ENCODE data around the gene NDUFV1. TPM values are rescaled to one million over a fixed set of nuclear protein-coding genes. Genes with fewer than 3 reads are reported as not detected.
"Not testable (repeated sequence)": the region's sequence is repeated elsewhere in the genome, so short reads cannot be mapped to it uniquely, and the experiment has no call there.

Gene NDUFV1
- total RNA-seq, 1 donor from 2014 or later = 191 TPM

DNA sequence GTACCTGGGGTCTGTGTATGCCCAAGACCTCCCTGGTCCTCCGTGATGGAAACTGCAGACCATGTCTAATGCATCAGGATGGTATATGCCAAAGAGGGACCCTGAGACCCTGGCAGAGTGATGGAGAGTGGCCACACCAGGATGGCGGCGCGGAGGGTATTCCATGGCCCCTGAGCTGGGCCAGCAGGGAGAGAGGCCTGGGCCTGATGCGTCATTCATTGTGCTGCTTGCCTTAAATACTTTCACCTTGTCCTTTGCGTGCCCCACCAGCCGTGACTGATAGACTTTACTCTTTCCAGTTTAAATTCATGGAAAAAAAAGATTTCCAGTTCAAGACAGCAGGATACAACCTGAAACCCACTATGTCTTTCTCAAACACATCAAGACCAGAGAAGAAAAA lies 5.6 kb upstream of the NDUFV1 start:
- no peak overlapping the region for H3K4me3 Mint-ChIP-seq (ENCODE audit: unreplicated experiment)
- H3K4me1 Mint-ChIP-seq (ENCODE audit: unreplicated experiment) = peaks cover 16% of the 10 kb centered on the region
- peaks cover 4% of the 10 kb centered on the region for H3K36me3 Mint-ChIP-seq (ENCODE audit: low read depth, unreplicated experiment)
- no peaks in the 10 kb centered on the region for H3K9me3 Mint-ChIP-seq (ENCODE audit: unreplicated experiment)
- H3K27me3 Mint-ChIP-seq (ENCODE audit: unreplicated experiment) = peaks cover 5% of the 10 kb centered on the region
- H3K27ac Mint-ChIP-seq (ENCODE audit: unreplicated experiment) = no peak overlapping the region
- no peak for TF ChIP-seq CTCF (IDR thresholded peaks at IDR 0.05; ENCODE audit: unreplicated experiment)
- DNase-seq (ENCODE audit: low spot score) = no peak

GRCh38 chr11:67604119-67604518 lies 2.6 kb upstream of the NDUFV1 start:
- H3K27ac Mint-ChIP-seq (ENCODE audit: unreplicated experiment); H3K9me3 Mint-ChIP-seq (ENCODE audit: unreplicated experiment); DNase-seq (ENCODE audit: low spot score): not testable (repeated sequence)
- H3K36me3 Mint-ChIP-seq (ENCODE audit: low read depth, unreplicated experiment) = peaks cover 13% of the 10 kb centered on the region
- H3K4me1 Mint-ChIP-seq (ENCODE audit: unreplicated experiment) = peaks cover 21% of the 10 kb centered on the region
- peak overlapping the region; percentile 34 for H3K4me3 Mint-ChIP-seq (ENCODE audit: unreplicated experiment)
- H3K27me3 Mint-ChIP-seq (ENCODE audit: unreplicated experiment) = peaks cover 12% of the 10 kb centered on the region

DNA sequence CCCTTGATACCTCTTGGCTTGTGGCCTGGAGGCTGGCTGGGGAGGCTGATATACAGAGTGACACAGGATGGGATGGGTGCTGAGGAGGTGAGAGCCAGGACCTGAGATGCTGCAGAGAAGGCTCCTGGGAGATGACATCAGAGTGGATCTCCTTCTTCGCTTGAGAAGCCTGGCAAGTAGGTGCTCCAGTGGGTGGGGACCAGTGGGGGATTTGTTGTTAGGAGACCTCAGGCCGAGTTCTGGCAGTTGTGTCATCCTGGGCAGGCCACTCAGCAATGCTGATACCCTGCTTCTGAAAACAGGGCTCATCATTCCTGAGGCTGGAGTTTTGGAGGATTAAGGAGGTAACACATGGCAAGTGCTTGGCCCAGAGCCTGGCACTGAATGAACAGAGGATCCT lies 1.9 kb upstream of the NDUFV1 start:
- H3K9me3 Mint-ChIP-seq (ENCODE audit: unreplicated experiment) = no peaks in the 10 kb centered on the region
- no peak for DNase-seq (ENCODE audit: low spot score)
- TF ChIP-seq CTCF (IDR thresholded peaks at IDR 0.05; ENCODE audit: unreplicated experiment) = no peak
- no peak overlapping the region for H3K27ac Mint-ChIP-seq (ENCODE audit: unreplicated experiment)
- H3K4me3 Mint-ChIP-seq (ENCODE audit: unreplicated experiment) = peak overlapping the region; percentile 34
- peaks cover 18% of the 10 kb centered on the region for H3K36me3 Mint-ChIP-seq (ENCODE audit: low read depth, unreplicated experiment)
- peaks cover 12% of the 10 kb centered on the region for H3K27me3 Mint-ChIP-seq (ENCODE audit: unreplicated experiment)
- H3K4me1 Mint-ChIP-seq (ENCODE audit: unreplicated experiment) = peaks cover 21% of the 10 kb centered on the region

DNA sequence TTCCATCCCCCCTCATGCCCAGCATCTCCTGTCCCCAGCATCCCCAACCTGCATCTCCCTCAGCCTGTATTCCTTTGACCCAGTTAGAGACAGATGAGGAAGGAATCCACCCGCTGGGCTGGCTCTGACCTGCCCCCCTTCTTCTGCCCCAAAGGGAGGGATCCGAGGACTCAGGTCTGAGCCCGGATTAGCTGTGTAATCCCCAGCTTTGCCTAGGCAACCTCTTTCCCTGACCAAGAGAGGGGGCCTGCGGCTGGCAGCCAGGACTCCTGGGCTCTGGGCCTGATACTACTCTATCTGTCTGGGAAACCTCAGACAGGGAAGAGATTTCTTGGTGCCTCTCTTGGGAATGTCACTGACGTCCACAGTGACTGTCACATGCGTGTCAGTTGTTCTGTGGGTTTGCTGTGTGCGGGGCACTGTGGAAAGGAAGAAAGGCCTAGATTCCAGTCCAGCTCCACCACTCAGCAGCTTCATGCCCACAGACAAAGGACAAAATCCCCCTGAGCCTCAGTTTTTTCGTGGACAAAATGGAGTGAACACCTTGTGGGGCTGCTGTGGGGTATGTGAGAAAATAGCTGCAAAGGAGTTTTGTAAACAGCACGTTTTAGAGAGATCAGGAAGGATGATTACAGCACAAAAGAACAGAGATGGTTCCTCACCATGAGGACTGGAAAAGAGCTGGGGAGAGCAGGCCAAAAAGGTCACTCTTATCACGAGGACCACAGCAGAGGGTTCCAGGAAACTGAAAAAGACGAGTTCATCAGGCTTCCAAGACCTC lies 1.3 kb upstream of the NDUFV1 start:
- peak overlapping the region; percentile 6 for H3K27ac Mint-ChIP-seq (ENCODE audit: unreplicated experiment)
- no peaks in the 10 kb centered on the region for H3K9me3 Mint-ChIP-seq (ENCODE audit: unreplicated experiment)
- no peak for TF ChIP-seq CTCF (IDR thresholded peaks at IDR 0.05; ENCODE audit: unreplicated experiment)
- peaks cover 12% of the 10 kb centered on the region for H3K27me3 Mint-ChIP-seq (ENCODE audit: unreplicated experiment)
- peaks cover 18% of the 10 kb centered on the region for H3K36me3 Mint-ChIP-seq (ENCODE audit: low read depth, unreplicated experiment)
- no peak for DNase-seq (ENCODE audit: low spot score)
- peak overlapping the region; percentile 80 for H3K4me3 Mint-ChIP-seq (ENCODE audit: unreplicated experiment)
- H3K4me1 Mint-ChIP-seq (ENCODE audit: unreplicated experiment) = peaks cover 21% of the 10 kb centered on the region

GRCh38 chr11:67606093-67606491 lies 644 bp upstream of the NDUFV1 start:
- Mint-ChIP-seq H3K4me1 (ENCODE audit: unreplicated experiment) (peaks cover 21% of the 10 kb centered on the region), H3K36me3 (ENCODE audit: low read depth, unreplicated experiment) (peaks cover 18% of the 10 kb centered on the region), H3K27me3 (ENCODE audit: unreplicated experiment) (peaks cover 12% of the 10 kb centered on the region), H3K9me3 (ENCODE audit: unreplicated experiment) (no peaks in the 10 kb centered on the region), H3K27ac (ENCODE audit: unreplicated experiment) (no peak overlapping the region), H3K4me3 (ENCODE audit: unreplicated experiment) (peak overlapping the region; percentile 95)
- no peak for DNase-seq (ENCODE audit: low spot score)
- TF ChIP-seq CTCF (IDR thresholded peaks at IDR 0.05; ENCODE audit: unreplicated experiment) = no peak
